H9 (cell line): ENCODE measurements around the gene SIDT2. TPM values are rescaled to one million over a fixed set of nuclear protein-coding genes. Genes with fewer than 3 reads are reported as not detected.

ENCODE experiments used
- DNase-seq: peaks from one replicate; pipeline ENCODE4 v3.0.0-alpha.2; 2017
- H2AFZ ChIP-seq: one replicate; pipeline ENCODE4 v1.6.1; 2013; ENCODE audit warnings: mild to moderate bottlenecking, low read length, control low read depth, moderate library complexity
- H2AK5ac ChIP-seq: 2 replicates; pipeline ENCODE4 v1.6.1; 2013; ENCODE audit warnings: low read length, control low read depth, mixed read lengths; ENCODE audit not compliant: insufficient read length
- H2BK120ac ChIP-seq: one replicate; pipeline ENCODE4 v1.6.1; 2013; ENCODE audit warnings: low read depth, mild to moderate bottlenecking, low read length, control low read depth, inconsistent platforms; ENCODE audit not compliant: poor library complexity, severe bottlenecking
- H2BK12ac ChIP-seq: 2 replicates; pipeline ENCODE4 v1.6.1; 2013; ENCODE audit warnings: low read length, control low read depth, mixed read lengths, low read depth; ENCODE audit not compliant: insufficient read length
- H2BK15ac ChIP-seq: 2 replicates; pipeline ENCODE4 v1.6.1; 2013; ENCODE audit warnings: low read depth, low read length, control low read depth
- H2BK20ac ChIP-seq: one replicate; pipeline ENCODE4 v1.6.1; 2013; ENCODE audit warnings: low read depth, mild to moderate bottlenecking, low read length, control low read depth, inconsistent platforms; ENCODE audit not compliant: poor library complexity, severe bottlenecking
- H2BK5ac ChIP-seq: 2 replicates; pipeline ENCODE4 v1.6.1; 2013; ENCODE audit warnings: low read length, control low read depth, mixed read lengths; ENCODE audit not compliant: insufficient read length
- H3K14ac ChIP-seq: 2 replicates; pipeline ENCODE4 v1.6.1; 2013; ENCODE audit warnings: low read length, control low read depth; ENCODE audit not compliant: insufficient read depth
- H3K18ac ChIP-seq: 2 replicates; pipeline ENCODE4 v1.6.1; 2013; ENCODE audit warnings: low read depth, mild to moderate bottlenecking, mixed read lengths, low read length, control low read depth; ENCODE audit not compliant: insufficient read length
- H3K23ac ChIP-seq: 2 replicates; pipeline ENCODE4 v1.6.1; 2013; ENCODE audit warnings: low read length, control low read depth, mixed read lengths, low read depth; ENCODE audit not compliant: insufficient read length
- H3K23me2 ChIP-seq: 2 replicates; pipeline ENCODE4 v1.6.1; 2013; ENCODE audit warnings: low read depth, mild to moderate bottlenecking, mixed read lengths, low read length, control low read depth; ENCODE audit not compliant: insufficient read length, poor library complexity, severe bottlenecking
- H3K27ac ChIP-seq: 2 replicates; pipeline ENCODE4 v1.5.1; 2013; ENCODE audit warnings: low read length, control low read depth, mixed read lengths, low read depth; ENCODE audit not compliant: insufficient read length
- H3K27me3 ChIP-seq: 2 replicates; pipeline ENCODE4 v1.6.1; 2013; ENCODE audit warnings: low read length, control low read depth, inconsistent platforms; ENCODE audit not compliant: insufficient read depth
- H3K4ac ChIP-seq: 2 replicates; pipeline ENCODE4 v1.6.1; 2013; ENCODE audit warnings: low read depth, mild to moderate bottlenecking, control low read depth, inconsistent platforms, low read length, moderate library complexity
- H3K4me1 ChIP-seq: 2 replicates; pipeline ENCODE4 v1.6.1; 2013; ENCODE audit warnings: low read length, control low read depth, inconsistent platforms; ENCODE audit not compliant: insufficient read depth
- H3K4me2 ChIP-seq: 2 replicates; pipeline ENCODE4 v1.6.1; 2013; ENCODE audit warnings: low read length, control low read depth, mixed read lengths; ENCODE audit not compliant: insufficient read length, insufficient read depth
- H3K56ac ChIP-seq: 2 replicates; pipeline ENCODE4 v1.6.1; 2013; ENCODE audit warnings: low read depth, mild to moderate bottlenecking, mixed read lengths, low read length, control low read depth; ENCODE audit not compliant: insufficient read length
- H3K79me1 ChIP-seq: 2 replicates; pipeline ENCODE4 v1.6.1; 2013; ENCODE audit warnings: low read depth, mild to moderate bottlenecking, moderate library complexity, low read length, control low read depth, inconsistent platforms; ENCODE audit not compliant: insufficient read depth, poor library complexity, severe bottlenecking
- H3K79me2 ChIP-seq: 2 replicates; pipeline ENCODE4 v1.6.1; 2013; ENCODE audit warnings: low read length, control low read depth, inconsistent platforms; ENCODE audit not compliant: insufficient read depth
- H3K9ac ChIP-seq: 2 replicates; pipeline ENCODE4 v1.6.1; 2013; ENCODE audit warnings: low read length, control low read depth, mixed read lengths; ENCODE audit not compliant: insufficient read length; ENCODE audit errors: extremely low read depth
- H3K9me3 ChIP-seq: one replicate; pipeline ENCODE4 v1.6.1; 2013; ENCODE audit warnings: low read depth, low read length, inconsistent platforms; ENCODE audit not compliant: control insufficient read depth
- H3T11ph ChIP-seq: one replicate; pipeline ENCODE4 v1.6.1; 2013; ENCODE audit warnings: mild to moderate bottlenecking, low read length, control low read depth, inconsistent platforms
- H4K20me1 ChIP-seq: one replicate; pipeline ENCODE4 v1.6.1; 2013; ENCODE audit not compliant: control insufficient read depth, insufficient read length, insufficient read depth
- H4K5ac ChIP-seq: 2 replicates; pipeline ENCODE4 v1.6.1; 2013; ENCODE audit warnings: low read depth, mild to moderate bottlenecking, mixed read lengths, low read length, control low read depth; ENCODE audit not compliant: insufficient read length
- H4K8ac ChIP-seq: replicated peaks from 2 replicates; pipeline ENCODE4 v1.6.1; 2013; ENCODE audit warnings: low read length, control low read depth, mixed read lengths, low read depth; ENCODE audit not compliant: insufficient read length
- H4K91ac ChIP-seq: 2 replicates; pipeline ENCODE4 v1.6.1; 2013; ENCODE audit warnings: low read depth, mild to moderate bottlenecking, moderate library complexity, mixed read lengths, low read length, control low read depth; ENCODE audit not compliant: insufficient read length
- H3K27ac Mint-ChIP-seq, 3 experiments: 2 replicates in 2 of 3; 3 replicates in 1 of 3; pipeline ENCODE4 v1.8.0; 2020 to 2021; ENCODE audit warnings: mixed read lengths in 3 of 3, mild to moderate bottlenecking in 1 of 3, moderate library complexity in 1 of 3
- H3K27me3 Mint-ChIP-seq: 2 replicates; pipeline ENCODE4 v1.8.0; 2021; ENCODE audit warnings: low read depth, mild to moderate bottlenecking, moderate library complexity, mixed read lengths
- H3K36me3 Mint-ChIP-seq, 3 experiments: 2 replicates in 2 of 3; 3 replicates in 1 of 3; pipeline ENCODE4 v1.8.0; 2020 to 2021; ENCODE audit warnings: low read depth in 3 of 3, mixed read lengths in 3 of 3; ENCODE audit not compliant: insufficient read depth in 1 of 3
- H3K4me1 Mint-ChIP-seq, 2 experiments: 2 replicates each; pipeline ENCODE4 v1.8.0; 2020; ENCODE audit warnings: mixed read lengths in 2 of 2
- H3K4me3 Mint-ChIP-seq, 2 experiments: 2 replicates in 1 of 2; 3 replicates in 1 of 2; pipeline ENCODE4 v1.8.0; 2020 to 2021; ENCODE audit warnings: mild to moderate bottlenecking in 2 of 2, mixed read lengths in 2 of 2, moderate library complexity in 1 of 2
- H3K9me3 Mint-ChIP-seq, 2 experiments: 2 replicates in 1 of 2; 3 replicates in 1 of 2; pipeline ENCODE4 v1.8.0; 2020; ENCODE audit warnings: mild to moderate bottlenecking in 2 of 2, mixed read lengths in 2 of 2, moderate library complexity in 1 of 2
- WGBS: extraction: QIAGEN DNeasy Blood & Tissue Kit; methylation state at CpG from one replicate; pipeline ENCODE4 v1.1.7; 2013; ENCODE audit warnings: missing lambda C conversion rate, low lambda C conversion rate, mixed read lengths; ENCODE audit not compliant: insufficient read length; ENCODE audit errors: extremely low coverage; 5-methylcytosine and 5-hydroxymethylcytosine counted together
- total RNA-seq: library from RNA; stranded (reverse); gene quantifications from 2 replicates; pipeline ENCODE4 v1.2.1, GENCODE V29; 2021
- TF ChIP-seq, protein P1 (sequence below): fragments of 200-600 bp; sonication (generic); conservative IDR thresholded peaks from 3 replicates; pipeline ENCODE4 v1.8.0; 2021; ENCODE audit warnings: antibody characterized with exemption, mild to moderate bottlenecking

SIDT2 gene
- total RNA-seq, 1 experiment from 2014 or later = 18.3 TPM

DNA sequence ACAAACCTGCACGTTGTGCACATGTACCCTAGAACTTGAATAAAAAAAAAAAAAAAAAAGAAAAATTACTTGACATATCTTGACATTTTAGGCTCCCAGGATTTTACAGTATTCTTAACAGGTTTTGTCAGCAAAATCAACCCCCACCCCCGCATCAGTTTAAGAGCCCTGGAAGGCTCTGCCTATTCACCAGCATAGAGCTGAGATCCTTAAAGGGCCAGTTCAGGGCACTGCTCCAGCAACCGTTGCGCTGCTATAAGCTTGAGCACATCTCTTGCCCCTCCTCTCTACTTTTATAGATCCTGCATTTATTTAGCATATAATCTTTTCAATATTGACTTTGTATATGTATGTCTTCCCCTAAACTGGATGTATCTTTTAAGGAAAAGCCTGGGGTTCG lies 35.2 kb upstream of the SIDT2 start:
- peak overlapping the region; percentile 91 to 95 for H3K4me3 Mint-ChIP-seq

More for the DNA sequence above, 35.2 kb upstream of the SIDT2 start:
- Histone ChIP-seq H3K79me1 (no peaks in the 10 kb centered on the region), H3K27me3 (no peaks in the 10 kb centered on the region), H2BK5ac (no peak overlapping the region), H2BK12ac (no peak overlapping the region), H2AFZ (no peak overlapping the region), H2AK5ac (no peak overlapping the region), H3K9ac (peak overlapping the region; percentile 56), H2BK20ac (no peak overlapping the region), H3K23me2 (peaks cover 15% of the 10 kb centered on the region), H3K14ac (peak overlapping the region; percentile 61; the same call in 1 of the 2 replicates), H3K4me1 (no peaks in the 10 kb centered on the region; the same call in 1 of the 2 replicates), H3K23ac (no peak overlapping the region), H2BK15ac (no peak overlapping the region), H4K20me1 (no peaks in the 10 kb centered on the region), H3K27ac (no peak overlapping the region), H3K4me2 (peak overlapping the region; percentile 84), H3K9me3 (no peaks in the 10 kb centered on the region), H3T11ph (no peak overlapping the region), H3K4ac (no peak overlapping the region), H4K5ac (no peak overlapping the region), H3K79me2 (peaks cover 37% of the 10 kb centered on the region), H3K56ac (peak overlapping the region; percentile 2), H3K18ac (no peak overlapping the region), H4K91ac (no peak overlapping the region), H2BK120ac (no peak overlapping the region), H4K8ac (no peak overlapping the region)
- Mint-ChIP-seq H3K27me3 (peaks cover 9% of the 10 kb centered on the region), H3K9me3 (no peaks in the 10 kb centered on the region; a peak in 2 of 5 replicates), H3K4me1 (peaks cover 30 to 43% of the 10 kb centered on the region in 2 experiments), H3K36me3 (peaks cover 22 to 36% (median 35%) of the 10 kb centered on the region in 3 experiments; a peak in 6 of 7 replicates), H3K27ac (peak overlapping the region; percentile 87 to 97 (median 94); a peak in 5 of 7 replicates)
- DNase-seq = no peak
- TF ChIP-seq, protein P1, sequence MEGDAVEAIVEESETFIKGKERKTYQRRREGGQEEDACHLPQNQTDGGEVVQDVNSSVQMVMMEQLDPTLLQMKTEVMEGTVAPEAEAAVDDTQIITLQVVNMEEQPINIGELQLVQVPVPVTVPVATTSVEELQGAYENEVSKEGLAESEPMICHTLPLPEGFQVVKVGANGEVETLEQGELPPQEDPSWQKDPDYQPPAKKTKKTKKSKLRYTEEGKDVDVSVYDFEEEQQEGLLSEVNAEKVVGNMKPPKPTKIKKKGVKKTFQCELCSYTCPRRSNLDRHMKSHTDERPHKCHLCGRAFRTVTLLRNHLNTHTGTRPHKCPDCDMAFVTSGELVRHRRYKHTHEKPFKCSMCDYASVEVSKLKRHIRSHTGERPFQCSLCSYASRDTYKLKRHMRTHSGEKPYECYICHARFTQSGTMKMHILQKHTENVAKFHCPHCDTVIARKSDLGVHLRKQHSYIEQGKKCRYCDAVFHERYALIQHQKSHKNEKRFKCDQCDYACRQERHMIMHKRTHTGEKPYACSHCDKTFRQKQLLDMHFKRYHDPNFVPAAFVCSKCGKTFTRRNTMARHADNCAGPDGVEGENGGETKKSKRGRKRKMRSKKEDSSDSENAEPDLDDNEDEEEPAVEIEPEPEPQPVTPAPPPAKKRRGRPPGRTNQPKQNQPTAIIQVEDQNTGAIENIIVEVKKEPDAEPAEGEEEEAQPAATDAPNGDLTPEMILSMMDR = no peak
- no CpG with 5 or more reads among the region's 5 CpGs for WGBS
